ENCODE data around the gene TSKU.

Gene TSKU

DNA sequence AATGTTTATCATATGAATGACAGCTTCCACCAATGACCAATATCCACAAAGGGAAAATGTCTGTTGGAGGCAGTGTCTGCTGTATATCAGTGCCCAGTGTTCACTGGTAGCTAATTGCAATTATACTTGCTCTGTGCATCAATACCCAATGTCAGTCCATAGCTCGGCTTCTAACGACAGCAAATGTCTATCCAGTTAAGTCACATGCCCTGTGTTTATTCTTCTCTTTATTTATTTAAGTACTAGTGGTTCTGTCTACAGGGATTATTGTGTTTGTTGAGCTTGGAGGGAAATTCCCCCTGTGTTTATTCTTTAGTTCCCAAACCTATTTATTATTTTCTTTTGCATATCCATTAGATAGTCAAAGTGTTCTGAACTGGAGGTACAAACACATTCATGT is 18.6 kb downstream of the TSKU start:
- no peak overlapping the region for H3K9ac ChIP-seq (ENCODE audit: low read length)
- no peaks in the 10 kb centered on the region for H3K27me3 ChIP-seq (ENCODE audit: control insufficient read depth, insufficient read depth, low read length)
- H3K27ac ChIP-seq (ENCODE audit: low read length): no peak overlapping the region
- no peaks in the 10 kb centered on the region for H3K9me3 ChIP-seq (ENCODE audit: control insufficient read depth, low read depth, low read length)
- H3K4me1 ChIP-seq (ENCODE audit: control insufficient read depth, low read depth, low read length): peaks cover 17% of the 10 kb centered on the region
- no peak overlapping the region for H3K4me3 ChIP-seq (ENCODE audit: low read length)
- H3K36me3 ChIP-seq (ENCODE audit: control insufficient read depth, low read depth, low read length): peaks cover under 1% of the 10 kb centered on the region

DNA sequence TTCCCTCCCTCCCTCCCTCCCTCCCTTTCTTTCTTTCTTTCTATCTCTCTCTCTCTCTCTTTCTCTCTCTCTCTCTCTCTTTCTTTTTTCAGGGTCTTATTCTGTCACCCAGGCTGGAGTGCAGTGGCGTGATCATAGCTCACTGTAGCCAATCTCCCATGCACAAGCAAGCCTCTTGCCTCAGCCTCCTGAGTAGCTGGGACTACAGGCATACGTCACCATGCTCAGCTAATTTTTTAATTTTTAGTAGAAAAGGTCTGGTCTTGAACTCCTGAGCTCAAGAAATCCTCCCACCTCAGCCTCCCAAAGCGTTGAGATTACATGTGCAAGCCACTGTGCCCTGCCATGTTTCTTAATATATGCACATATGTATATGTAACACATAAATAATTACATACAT is 19.0 kb downstream of the TSKU start:
- no peaks in the 10 kb centered on the region for H3K27me3 ChIP-seq (ENCODE audit: control insufficient read depth, insufficient read depth, low read length)
- peaks cover 20% of the 10 kb centered on the region for H3K4me1 ChIP-seq (ENCODE audit: control insufficient read depth, low read depth, low read length)
- H3K9ac ChIP-seq (ENCODE audit: low read length): no peak overlapping the region
- no peak overlapping the region for H3K4me3 ChIP-seq (ENCODE audit: low read length)
- H3K9me3 ChIP-seq (ENCODE audit: control insufficient read depth, low read depth, low read length): no peaks in the 10 kb centered on the region
- no peak overlapping the region for H3K27ac ChIP-seq (ENCODE audit: low read length)
- no peaks in the 10 kb centered on the region for H3K36me3 ChIP-seq (ENCODE audit: control insufficient read depth, low read depth, low read length)

DNA sequence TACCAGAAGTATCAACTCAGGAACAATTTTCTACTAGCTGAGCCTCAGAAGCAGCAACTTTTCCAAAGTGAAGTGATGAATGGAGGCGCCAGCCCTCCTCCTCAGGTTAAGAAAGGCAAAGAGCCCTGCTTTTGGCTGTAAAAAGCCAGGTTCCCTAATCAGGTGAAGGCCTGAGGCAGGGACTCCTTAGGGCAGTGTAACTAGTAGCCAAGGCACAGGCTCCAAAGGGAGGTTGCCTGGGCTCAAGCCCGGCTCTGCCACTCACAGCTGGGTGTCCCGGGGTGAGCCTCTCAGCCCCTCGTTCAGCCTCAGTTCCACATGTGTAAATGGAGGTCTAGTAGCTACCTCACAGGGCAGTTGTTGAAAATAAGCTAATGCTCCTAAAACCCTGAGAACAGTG is 19.5 kb downstream of the TSKU start:
- Histone ChIP-seq H3K9me3 (ENCODE audit: control insufficient read depth, low read depth, low read length) (no peaks in the 10 kb centered on the region), H3K27ac (ENCODE audit: low read length) (no peak overlapping the region), H3K4me1 (ENCODE audit: control insufficient read depth, low read depth, low read length) (peaks cover 22% of the 10 kb centered on the region), H3K36me3 (ENCODE audit: control insufficient read depth, low read depth, low read length) (no peaks in the 10 kb centered on the region), H3K9ac (ENCODE audit: low read length) (no peak overlapping the region), H3K4me3 (ENCODE audit: low read length) (no peak overlapping the region), H3K27me3 (ENCODE audit: control insufficient read depth, insufficient read depth, low read length) (no peaks in the 10 kb centered on the region)

DNA sequence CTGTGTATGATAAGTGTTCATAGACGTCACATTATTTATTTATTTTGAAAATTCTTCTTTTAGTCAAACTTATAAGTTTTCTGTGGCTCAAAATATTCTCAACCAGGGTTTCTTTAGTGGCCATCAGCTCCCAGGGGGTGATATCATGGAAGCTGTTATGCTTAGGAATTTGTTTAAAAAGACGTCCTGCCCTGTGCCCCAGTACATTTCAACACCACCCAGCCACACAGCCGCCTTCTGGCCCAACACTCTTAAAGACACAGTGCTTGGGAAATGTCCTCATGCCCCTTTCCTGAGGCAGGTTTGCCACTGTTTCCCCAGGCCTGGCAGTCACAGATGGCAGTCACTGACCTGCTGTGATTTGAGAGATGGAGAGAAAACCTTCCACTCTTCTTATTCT is 19.9 kb downstream of the TSKU start:
- no peaks in the 10 kb centered on the region for H3K9me3 ChIP-seq (ENCODE audit: control insufficient read depth, low read depth, low read length)
- no peak overlapping the region for H3K4me3 ChIP-seq (ENCODE audit: low read length)
- H3K4me1 ChIP-seq (ENCODE audit: control insufficient read depth, low read depth, low read length): peaks cover 22% of the 10 kb centered on the region
- H3K36me3 ChIP-seq (ENCODE audit: control insufficient read depth, low read depth, low read length): no peaks in the 10 kb centered on the region
- no peak overlapping the region for H3K9ac ChIP-seq (ENCODE audit: low read length)
- H3K27me3 ChIP-seq (ENCODE audit: control insufficient read depth, insufficient read depth, low read length): no peaks in the 10 kb centered on the region
- H3K27ac ChIP-seq (ENCODE audit: low read length): no peak overlapping the region

DNA sequence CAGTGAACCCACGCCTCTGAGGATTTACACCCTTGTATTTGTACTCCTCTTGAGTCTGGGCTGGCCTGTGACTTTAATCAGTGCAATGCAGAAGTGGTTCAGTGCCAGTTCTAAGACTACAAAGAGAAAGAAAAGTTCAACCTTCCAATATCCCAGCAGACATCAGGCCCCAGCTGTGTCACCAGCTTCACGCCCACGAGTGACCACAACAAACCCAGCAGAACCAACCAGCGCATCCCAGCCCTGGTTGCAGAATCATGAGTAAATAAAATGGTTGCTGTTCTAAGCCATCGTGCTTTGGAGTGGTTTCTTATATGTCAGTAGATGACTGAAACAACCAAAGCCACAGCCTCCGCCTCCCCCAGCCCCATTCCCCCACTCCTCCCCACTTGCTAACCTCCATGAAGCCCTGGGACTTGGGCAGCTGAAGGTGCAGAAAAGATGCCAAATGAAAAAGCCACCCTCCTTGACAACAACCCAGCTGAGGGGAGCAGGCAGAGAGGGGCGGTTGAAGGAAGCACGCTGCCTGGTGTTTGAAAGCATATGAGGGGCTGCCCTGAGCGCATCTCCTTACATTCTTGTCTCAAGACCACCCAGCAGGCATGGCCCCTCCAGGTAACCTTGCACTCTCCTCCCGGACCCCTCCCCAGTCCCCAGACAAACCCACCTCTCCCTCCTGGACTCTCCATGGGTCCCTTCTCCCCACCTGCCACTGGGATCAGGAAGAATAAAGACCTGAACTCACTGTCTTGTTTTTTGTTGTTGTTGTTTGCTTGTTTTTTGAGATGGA is 20.9 kb downstream of the TSKU start:
- Histone ChIP-seq H3K36me3 (ENCODE audit: control insufficient read depth, low read depth, low read length) (no peaks in the 10 kb centered on the region), H3K4me3 (ENCODE audit: low read length) (no peak overlapping the region), H3K27ac (ENCODE audit: low read length) (no peak overlapping the region), H3K27me3 (ENCODE audit: control insufficient read depth, insufficient read depth, low read length) (no peaks in the 10 kb centered on the region), H3K4me1 (ENCODE audit: control insufficient read depth, low read depth, low read length) (peaks cover 22% of the 10 kb centered on the region), H3K9me3 (ENCODE audit: control insufficient read depth, low read depth, low read length) (no peaks in the 10 kb centered on the region), H3K9ac (ENCODE audit: low read length) (no peak overlapping the region)

DNA sequence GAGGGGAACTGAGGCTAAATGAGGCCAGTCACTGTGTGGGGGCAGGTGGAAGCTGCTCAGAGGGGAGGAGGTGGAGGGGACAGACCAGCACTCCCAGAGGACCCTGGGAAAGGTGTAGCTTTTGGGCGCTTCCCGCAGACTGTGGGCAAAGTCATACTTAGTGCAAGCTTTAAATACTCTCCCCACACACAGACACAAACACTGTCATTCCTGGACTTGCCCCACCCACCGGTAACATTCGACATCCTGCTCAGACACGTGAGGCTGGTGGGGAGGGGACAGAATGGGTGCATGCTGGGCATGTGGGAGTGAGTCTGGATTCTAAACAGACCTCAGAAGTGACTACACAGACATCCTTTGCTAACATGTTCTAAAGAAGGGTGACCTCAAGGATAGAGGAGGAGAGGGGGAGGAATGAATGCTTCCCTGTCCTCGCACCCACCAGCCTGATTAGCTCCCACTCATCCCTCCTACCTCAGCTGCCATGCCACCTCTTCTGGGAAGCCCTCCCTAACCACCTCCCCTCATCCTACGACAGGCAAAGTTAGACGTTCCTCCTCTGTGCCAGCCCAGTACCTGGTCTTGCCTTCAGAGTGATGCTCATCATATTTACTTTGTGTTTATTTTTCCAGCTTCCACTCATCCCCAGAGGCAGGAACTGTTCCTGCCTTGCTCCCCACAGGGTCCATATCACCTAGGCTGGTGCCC is 22.2 kb downstream of the TSKU start:
- Histone ChIP-seq H3K9me3 (ENCODE audit: control insufficient read depth, low read depth, low read length) (no peaks in the 10 kb centered on the region), H3K27me3 (ENCODE audit: control insufficient read depth, insufficient read depth, low read length) (no peaks in the 10 kb centered on the region), H3K4me3 (ENCODE audit: low read length) (no peak overlapping the region), H3K27ac (ENCODE audit: low read length) (no peak overlapping the region), H3K36me3 (ENCODE audit: control insufficient read depth, low read depth, low read length) (no peaks in the 10 kb centered on the region), H3K4me1 (ENCODE audit: control insufficient read depth, low read depth, low read length) (peaks cover 22% of the 10 kb centered on the region), H3K9ac (ENCODE audit: low read length) (no peak overlapping the region)

DNA sequence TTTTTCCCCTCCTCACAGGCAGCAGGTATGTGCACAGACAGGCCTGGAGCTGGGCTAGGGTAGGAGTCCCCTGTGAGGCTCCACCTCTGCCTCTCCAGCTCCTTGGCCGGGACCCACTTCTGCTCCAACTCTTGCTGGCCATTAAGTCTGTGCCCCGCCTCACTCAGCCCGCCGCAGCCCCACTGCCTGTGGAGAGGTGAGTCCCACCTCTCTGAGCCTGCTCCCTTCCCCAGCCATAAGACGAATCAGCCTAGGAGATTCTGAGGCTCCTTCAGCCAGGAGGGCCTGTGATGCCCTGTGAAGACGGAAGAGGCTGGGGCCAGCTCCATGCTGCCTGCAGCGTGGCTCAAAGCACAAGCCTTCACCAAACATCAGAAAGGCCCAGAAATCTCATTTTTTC is 23.0 kb downstream of the TSKU start:
- Histone ChIP-seq H3K4me1 (ENCODE audit: control insufficient read depth, low read depth, low read length) (peaks cover 15% of the 10 kb centered on the region), H3K4me3 (ENCODE audit: low read length) (no peak overlapping the region), H3K27me3 (ENCODE audit: control insufficient read depth, insufficient read depth, low read length) (no peaks in the 10 kb centered on the region), H3K9me3 (ENCODE audit: control insufficient read depth, low read depth, low read length) (no peaks in the 10 kb centered on the region), H3K9ac (ENCODE audit: low read length) (no peak overlapping the region), H3K36me3 (ENCODE audit: control insufficient read depth, low read depth, low read length) (no peaks in the 10 kb centered on the region), H3K27ac (ENCODE audit: low read length) (no peak overlapping the region)

DNA sequence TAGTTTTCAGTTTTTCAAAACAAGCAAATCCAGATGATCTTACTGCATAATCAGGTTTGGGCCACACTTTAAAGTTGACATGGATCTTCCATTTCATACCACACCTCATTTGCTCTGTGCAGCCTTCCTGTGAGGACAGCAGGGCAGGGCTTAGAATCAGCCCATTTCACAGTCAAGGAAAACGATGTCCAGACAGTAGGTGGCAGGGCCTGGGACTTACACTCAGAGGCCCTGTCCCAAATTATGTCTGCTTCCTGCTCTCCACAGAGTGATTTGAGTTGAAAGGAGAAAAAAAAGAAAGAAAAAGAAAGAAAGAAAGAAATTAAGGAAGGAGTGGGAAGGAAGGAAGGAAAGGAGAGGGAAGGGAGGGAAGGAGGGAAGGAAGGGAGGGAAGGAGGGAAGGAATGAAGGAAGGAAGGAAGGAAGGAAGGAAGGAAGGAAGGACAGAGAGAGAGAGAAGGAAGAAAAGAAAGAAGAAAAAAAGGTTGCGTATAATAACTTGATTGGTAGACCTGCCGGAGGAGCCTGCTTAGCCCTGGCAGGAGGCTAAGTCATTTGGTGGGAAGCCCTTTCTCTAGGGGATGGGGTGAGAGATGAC is 23.6 kb downstream of the TSKU start:
- no peaks in the 10 kb centered on the region for H3K27me3 ChIP-seq (ENCODE audit: control insufficient read depth, insufficient read depth, low read length)
- peaks cover 10% of the 10 kb centered on the region for H3K4me1 ChIP-seq (ENCODE audit: control insufficient read depth, low read depth, low read length)
- H3K9me3 ChIP-seq (ENCODE audit: control insufficient read depth, low read depth, low read length): no peaks in the 10 kb centered on the region
- H3K9ac ChIP-seq (ENCODE audit: low read length): no peak overlapping the region
- H3K4me3 ChIP-seq (ENCODE audit: low read length): no peak overlapping the region
- H3K27ac ChIP-seq (ENCODE audit: low read length): no peak overlapping the region
- H3K36me3 ChIP-seq (ENCODE audit: control insufficient read depth, low read depth, low read length): no peaks in the 10 kb centered on the region

DNA sequence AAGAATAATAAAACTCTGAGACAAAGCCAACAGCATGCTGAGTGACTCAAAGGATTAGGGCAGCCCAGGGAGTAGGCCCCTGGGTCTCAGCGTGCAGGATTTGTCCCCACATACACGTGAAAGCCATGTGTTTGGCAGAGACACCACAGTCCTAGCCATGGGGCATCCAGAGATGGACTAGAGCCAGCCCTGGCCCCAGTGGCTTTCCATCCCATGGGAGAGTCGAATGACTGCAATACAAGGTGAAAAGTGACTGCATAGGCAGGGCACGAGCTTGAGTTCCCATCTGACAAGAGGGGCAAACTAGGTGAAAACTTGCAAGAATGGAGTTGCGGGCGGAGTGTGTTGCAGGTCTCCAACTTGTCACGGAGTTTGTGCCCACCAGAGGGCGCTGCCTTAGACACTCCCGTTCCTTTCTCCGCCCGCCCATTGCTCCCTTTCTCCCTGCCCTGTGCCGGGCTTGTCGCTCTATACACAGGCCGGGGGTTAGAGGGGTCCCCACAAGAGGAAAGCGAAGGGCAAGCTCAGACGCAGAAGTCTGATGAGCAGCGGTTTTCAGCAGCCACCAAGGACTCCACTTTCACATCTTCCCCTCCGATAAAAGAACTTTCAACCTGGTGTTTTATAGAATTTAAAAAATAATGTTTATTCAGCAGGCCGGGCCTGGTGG is 24.2 kb downstream of the TSKU start:
- H3K27ac ChIP-seq (ENCODE audit: low read length): no peak overlapping the region
- H3K4me3 ChIP-seq (ENCODE audit: low read length): no peak overlapping the region

DNA sequence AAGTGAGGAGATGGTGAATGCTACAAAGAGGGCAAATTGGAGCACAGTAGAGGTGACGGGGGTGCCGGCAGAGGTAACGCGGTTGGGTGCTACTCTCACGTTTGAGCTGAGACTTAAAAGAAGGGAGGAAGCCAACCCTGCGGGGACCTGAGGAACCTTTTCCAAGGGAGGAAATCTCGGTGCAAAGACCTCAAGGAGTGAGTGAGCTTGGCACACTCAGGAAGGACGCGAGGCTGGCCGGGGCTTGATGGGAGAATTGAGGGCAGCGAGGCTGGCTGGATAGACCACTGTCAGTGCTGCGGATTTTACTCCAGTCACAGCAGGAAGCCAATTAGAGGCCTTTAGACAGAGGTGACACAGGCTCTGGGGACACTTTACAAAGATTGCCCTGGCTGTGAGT is 25.0 kb downstream of the TSKU start:
- Histone ChIP-seq H3K27me3 (ENCODE audit: control insufficient read depth, insufficient read depth, low read length) (no peaks in the 10 kb centered on the region), H3K9me3 (ENCODE audit: control insufficient read depth, low read depth, low read length) (no peaks in the 10 kb centered on the region), H3K9ac (ENCODE audit: low read length) (no peak overlapping the region), H3K4me1 (ENCODE audit: control insufficient read depth, low read depth, low read length) (peaks cover 9% of the 10 kb centered on the region), H3K4me3 (ENCODE audit: low read length) (no peak overlapping the region), H3K27ac (ENCODE audit: low read length) (no peak overlapping the region), H3K36me3 (ENCODE audit: control insufficient read depth, low read depth, low read length) (no peaks in the 10 kb centered on the region)

More for the DNA sequence above, 24.2 kb downstream of the TSKU start:
- Histone ChIP-seq H3K9me3 (ENCODE audit: control insufficient read depth, low read depth, low read length) (no peaks in the 10 kb centered on the region), H3K9ac (ENCODE audit: low read length) (no peak overlapping the region), H3K36me3 (ENCODE audit: control insufficient read depth, low read depth, low read length) (no peaks in the 10 kb centered on the region), H3K27me3 (ENCODE audit: control insufficient read depth, insufficient read depth, low read length) (no peaks in the 10 kb centered on the region), H3K4me1 (ENCODE audit: control insufficient read depth, low read depth, low read length) (peaks cover 9% of the 10 kb centered on the region)

DNA sequence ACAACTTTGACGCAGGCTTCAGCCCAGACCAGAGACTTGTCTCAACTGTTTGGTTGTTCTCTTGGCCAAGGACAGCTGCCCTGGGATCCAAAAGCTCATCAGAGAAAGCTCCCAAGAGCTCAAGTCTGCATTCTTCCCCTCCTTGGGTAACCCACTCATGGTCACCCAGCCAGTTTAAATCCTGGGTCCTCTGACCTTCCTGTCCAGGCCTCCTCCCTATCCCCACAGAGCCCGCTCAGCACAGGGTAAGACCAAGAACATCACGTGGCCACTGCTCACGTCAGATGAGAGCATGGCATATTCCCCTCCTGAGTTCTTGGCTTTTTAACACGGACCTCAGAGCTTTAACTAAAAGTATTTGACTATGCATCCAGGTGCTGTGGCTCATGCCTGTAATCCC is 25.8 kb downstream of the TSKU start:
- H3K27ac ChIP-seq (ENCODE audit: low read length): no peak overlapping the region
- H3K9me3 ChIP-seq (ENCODE audit: control insufficient read depth, low read depth, low read length): peaks cover 2% of the 10 kb centered on the region
- H3K4me1 ChIP-seq (ENCODE audit: control insufficient read depth, low read depth, low read length): peaks cover 9% of the 10 kb centered on the region
- H3K9ac ChIP-seq (ENCODE audit: low read length): no peak overlapping the region
- H3K36me3 ChIP-seq (ENCODE audit: control insufficient read depth, low read depth, low read length): no peaks in the 10 kb centered on the region
- H3K4me3 ChIP-seq (ENCODE audit: low read length): no peak overlapping the region
- no peaks in the 10 kb centered on the region for H3K27me3 ChIP-seq (ENCODE audit: control insufficient read depth, insufficient read depth, low read length)

Measured in iPS-18a (cell line).